AG04449 (cell line): ENCODE measurements around the gene BHLHE41.

ENCODE experiments used
- CTCF ChIA-PET: fragments of 350-600 bp; formaldehyde crosslinking; extraction: SDS; loops from one replicate; lab custom pipeline; 2021; ENCODE audit warnings: antibody characterized with exemption; lab: Yijun Ruan, JAX
- POLR2A ChIA-PET: fragments of 400-600, 350-600 bp; formaldehyde crosslinking; extraction: SDS; loops from one replicate; lab custom pipeline; 2020; ENCODE audit warnings: antibody characterized with exemption, inconsistent platforms; lab: Yijun Ruan, JAX
- DNase-seq: peaks from one replicate; pipeline ENCODE4 v3.0.0-alpha.2; 2010; ENCODE audit warnings: low read depth, low spot score
- H3K4me3 ChIP-seq: 2 replicates; pipeline ENCODE4 v1.5.1; 2011; ENCODE audit warnings: low read depth, mild to moderate bottlenecking, control low read depth, low read length
- CTCF ChIP-seq: IDR thresholded peaks from one replicate; pipeline ENCODE4 v1.5.1; 2011; ENCODE audit warnings: mild to moderate bottlenecking, moderate library complexity, low read length, control low read depth, inconsistent platforms; ENCODE audit not compliant: insufficient read depth; ENCODE audit errors: missing control alignments

The BHLHE41 gene

GRCh38 chr12:26121323-26122060 is 3.3 kb downstream of the BHLHE41 start:
- peak overlapping the region; percentile 69 for H3K4me3 ChIP-seq
- no peak for TF ChIP-seq CTCF
- DNase-seq = no peak
- CTCF ChIA-PET = interaction anchor here (0.8 to 8.3 kb wide), 22 partner anchors 10 to 712 kb away, joined by 3 to 90 read pairs (median 4); partner anchors contain the start of genes ITPR2 and SSPN
- POLR2A ChIA-PET = interaction anchor here (0.7 to 2.2 kb wide), 2 partner anchors 153 to 306 kb away, joined by 5 to 8 read pairs; no protein-coding TSS in a partner anchor

GRCh38 chr12:26120561-26121274 is 4.1 kb downstream of the BHLHE41 start:
- POLR2A ChIA-PET = interaction anchor here (0.7 kb wide), 1 partner anchor 307 kb away, joined by 8 read pairs; no protein-coding TSS in a partner anchor
- CTCF ChIA-PET = interaction anchor here (0.6 to 8.3 kb wide), 31 partner anchors 9 to 685 kb away, joined by 3 to 90 read pairs (median 5); partner anchors contain the start of gene SSPN

GRCh38 chr12:26119391-26119989 is 5.3 kb downstream of the BHLHE41 start:
- peak; percentile 58 for TF ChIP-seq CTCF
- H3K4me3 ChIP-seq = no peak overlapping the region
- ChIA-PET POLR2A (no interaction called here), CTCF (interaction anchor here (0.6 to 8.3 kb wide), 61 partner anchors 9 to 582 kb away, joined by 3 to 90 read pairs (median 4); partner anchors contain the start of gene SSPN)
- peak; percentile 33 for DNase-seq

More at GRCh38 chr12:26120561-26121274, 4.1 kb downstream of the BHLHE41 start:
- no peak for TF ChIP-seq CTCF
- DNase-seq = no peak
- H3K4me3 ChIP-seq = no peak overlapping the region

DNA sequence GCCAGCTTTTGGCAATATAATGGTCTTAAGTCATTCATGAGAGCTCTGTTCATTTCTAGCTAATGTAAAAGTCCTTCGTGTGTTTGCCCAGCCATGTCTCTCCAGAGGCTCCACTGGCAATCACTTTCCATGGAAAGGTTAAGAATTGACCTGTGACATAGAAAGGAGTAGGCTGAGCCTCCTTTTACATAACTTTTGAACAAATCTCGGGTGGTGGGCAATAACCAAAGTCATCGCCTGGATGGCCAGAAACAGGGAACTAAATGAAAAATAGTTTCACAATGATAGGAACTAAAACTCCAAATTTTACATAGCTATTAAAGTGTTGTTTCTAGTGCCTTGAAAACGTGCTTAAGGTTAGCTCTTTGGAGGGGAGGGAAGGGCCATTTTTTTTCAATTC is 6.5 kb downstream of the BHLHE41 start:
- CTCF ChIA-PET = interaction anchor here (0.5 to 8.3 kb wide), 25 partner anchors 10 to 583 kb away, joined by 3 to 90 read pairs (median 7); no protein-coding TSS in a partner anchor
- no peak overlapping the region for H3K4me3 ChIP-seq
- POLR2A ChIA-PET = interaction anchor here (0.6 kb wide), 1 partner anchor 257 kb away, joined by 3 read pairs; no protein-coding TSS in a partner anchor
- no peak for DNase-seq
- TF ChIP-seq CTCF = no peak

DNA sequence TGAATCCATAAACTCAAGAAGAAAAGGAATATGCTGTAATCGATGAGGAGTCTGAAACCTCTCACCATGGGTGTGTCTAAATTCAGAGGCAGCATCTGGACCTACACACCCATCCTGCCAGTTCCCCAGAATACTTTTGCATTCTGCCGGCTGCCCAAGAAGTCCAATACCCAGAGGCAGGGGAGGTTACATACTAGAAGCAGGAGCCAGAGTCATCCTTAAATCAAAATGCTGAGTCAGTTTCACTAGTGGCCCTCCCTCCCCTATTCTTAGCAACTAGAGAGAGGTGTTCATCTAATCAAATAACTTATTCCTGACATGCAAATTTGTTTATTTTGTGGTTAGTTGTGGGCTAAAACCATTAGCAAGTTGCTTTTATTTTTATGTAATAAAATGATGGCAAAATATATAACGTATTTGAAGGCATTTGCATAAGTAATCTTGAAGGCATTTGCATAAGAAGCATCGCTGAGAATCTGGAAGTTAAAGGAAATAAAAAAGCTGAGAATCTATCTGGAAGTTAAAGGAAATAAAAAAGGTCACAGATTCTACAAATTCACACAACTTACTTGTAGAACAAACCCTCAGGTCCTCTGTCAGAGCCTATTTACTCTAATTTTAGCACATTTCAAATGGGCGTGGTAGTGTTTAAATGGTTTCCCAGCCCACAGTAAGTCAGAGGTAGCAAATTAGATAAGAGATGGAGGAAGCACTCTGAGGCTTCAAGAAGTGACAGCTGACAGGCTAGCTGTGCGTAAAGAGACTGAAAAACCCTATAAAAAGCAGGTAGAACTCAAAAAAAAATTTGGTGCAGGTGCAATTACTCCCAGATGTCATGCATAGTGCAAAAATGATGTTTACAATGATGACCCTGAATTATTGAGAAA is 7.8 kb downstream of the BHLHE41 start:
- no peak overlapping the region for H3K4me3 ChIP-seq
- no peak for TF ChIP-seq CTCF
- CTCF ChIA-PET = interaction anchor here (0.6 to 8.3 kb wide), 5 partner anchors 39 to 535 kb away, joined by 3 to 64 read pairs (median 3); no protein-coding TSS in a partner anchor
- POLR2A ChIA-PET = no interaction called here
- DNase-seq = no peak
